Transverse colon (tissue), 4 donors: ENCODE results near the gene CDIP1. TPM values are rescaled to one million over a fixed set of nuclear protein-coding genes. Genes with fewer than 3 reads are reported as not detected.

Source experiments
- DNase-seq: peaks from one replicate; pipeline ENCODE4 v3.0.0-alpha.2; 2019
- H3K27ac ChIP-seq, 4 donors: fragments of 200-600 bp; sonication (generic); 2 replicates each; pipeline ENCODE4 v1.5.1; 2016 to 2018; ENCODE audit warnings: inconsistent platforms in 4 of 4
- H3K27me3 ChIP-seq: fragments of 200-600 bp; sonication (generic); 2 replicates; pipeline ENCODE4 v1.5.1; 2017; ENCODE audit warnings: inconsistent platforms
- H3K36me3 ChIP-seq, 4 donors: fragments of 200-600 bp; sonication (generic); 2 replicates each; pipeline ENCODE4 v1.5.1; 2017 to 2019; ENCODE audit warnings: inconsistent platforms in 4 of 4
- H3K4me1 ChIP-seq, 4 donors: fragments of 200-600 bp; sonication (generic); 2 replicates each; pipeline ENCODE4 v1.5.1; 2017 to 2020; ENCODE audit warnings: inconsistent platforms in 4 of 4
- H3K4me3 ChIP-seq, 4 donors: fragments of 200-600 bp; sonication (generic); 1 replicate in 1 of 4; 2 replicates in 3 of 4; pipeline versions ENCODE4 v1.5.1 to v1.6.1; 2017 to 2019; ENCODE audit warnings: inconsistent platforms in 4 of 4
- H3K9me3 ChIP-seq, 2 donors: fragments of 200-600 bp; sonication (generic); 2 replicates each; pipeline ENCODE4 v1.5.1; 2017 to 2019; ENCODE audit warnings: inconsistent platforms in 2 of 2
- EP300 ChIP-seq: sonication (generic); formaldehyde crosslinking; IDR thresholded peaks from one replicate; pipeline ENCODE4 v1.6.1; 2017; ENCODE audit warnings: antibody characterized with exemption, low read depth
- POLR2A ChIP-seq: fragments of 450-650 bp; IDR thresholded peaks from one replicate; pipeline ENCODE4 v1.6.1; 2016; ENCODE audit warnings: antibody characterized with exemption, mild to moderate bottlenecking, moderate library complexity
- POLR2AphosphoS5 ChIP-seq, 3 donors: sonication (generic); formaldehyde crosslinking; IDR thresholded peaks; one replicate each; pipeline ENCODE4 v1.6.1; 2016; ENCODE audit warnings: antibody characterized with exemption in 3 of 3
- WGBS, 2 donors: methylation state at CpG; one replicate each; pipeline ENCODE4 v1.1.5; 2018; ENCODE audit warnings: low coverage in 1 of 2; 5-methylcytosine and 5-hydroxymethylcytosine counted together
- in situ Hi-C, 4 donors: fragments of 200-750 bp; cut with MboI; loops; one replicate each; pipeline versions ENCODE4 v1.15.0 to v1.15.1; 2017; ENCODE audit warnings: low sequenced_read_pairs in 3 of 4, low pct_ligation_motif_present in 1 of 4, low pct_unique_long_range_greater_than_20kb in 1 of 4
- intact Hi-C: fragments of 100-400 bp; cut with DNase I; formaldehyde crosslinking; loops from one replicate; pipeline ENCODE4 v1.15.1; 2023; ENCODE audit warnings: low total_unique reads
- total RNA-seq, 4 donors: library from RNA; depleted of rRNA; stranded (reverse); fragments of >200 nt; gene quantifications; one replicate each; pipeline ENCODE4 v1.1.0, GENCODE V29; 2016
- TF ChIP-seq, protein P1 (sequence below), 5 experiments: fragments of 200-600 bp in 3 of 5; fragments of 450-650 bp in 2 of 5; sonication (generic) in 3 of 5; IDR thresholded peaks; 1 replicate in 2 of 5; 2 replicates in 3 of 5; pipeline ENCODE4 v1.5.1; 2016 to 2017; ENCODE audit warnings: antibody characterized with exemption in 5 of 5, inconsistent platforms in 3 of 5, mild to moderate bottlenecking in 2 of 5, moderate library complexity in 1 of 5

The CDIP1 gene
- total RNA-seq, 4 donors from 2014 or later = 8.8 to 29.5 (median 19.0) TPM

DNA sequence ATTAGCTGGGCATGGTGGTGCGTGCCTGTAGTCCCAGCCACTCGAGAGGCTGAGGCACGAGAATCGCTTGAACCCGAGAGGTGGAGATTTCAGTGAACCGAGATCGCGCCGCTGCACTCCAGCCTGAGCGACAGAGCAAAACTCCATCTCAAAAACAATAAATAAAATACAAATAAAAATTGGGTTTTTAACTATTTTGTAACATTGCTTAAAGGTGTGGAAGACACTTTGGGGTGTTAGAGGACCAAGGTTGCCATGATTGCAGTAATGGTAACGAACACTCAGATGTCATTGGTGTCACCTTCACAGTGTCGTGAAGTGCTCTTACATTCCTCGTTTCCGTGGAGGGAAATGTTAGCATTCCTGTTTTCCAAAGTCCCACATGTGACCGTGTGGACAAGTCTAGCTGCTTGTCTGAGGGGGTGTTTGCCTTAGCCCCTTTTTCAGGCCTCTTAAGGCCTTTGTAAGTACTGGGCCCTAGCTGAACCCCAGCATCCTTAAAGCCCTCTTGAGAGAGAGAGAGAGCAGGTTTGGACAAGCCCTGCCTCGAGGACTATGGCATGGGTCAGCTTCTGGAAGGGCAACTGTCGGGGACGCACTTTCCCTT, 26.2 kb upstream of the CDIP1 start:
- Histone ChIP-seq H3K36me3 (no peaks in the 10 kb centered on the region), H3K4me1 (no peaks in the 10 kb centered on the region), H3K9me3 (no peaks in the 10 kb centered on the region), H3K27ac (no peak overlapping the region), H3K27me3 (no peaks in the 10 kb centered on the region), H3K4me3 (no peak overlapping the region)
- 86 to 89% methylated on average over 13 to 18 of the region's 18 CpGs for WGBS, 2 donors
- intact Hi-C loops (no loop called here), in situ Hi-C loops (no loop called here)
- TF ChIP-seq POLR2AphosphoS5 (IDR thresholded peaks at IDR 0.05) (no peak), EP300 (no peak), POLR2A (no peak)
- TF ChIP-seq, protein P1, sequence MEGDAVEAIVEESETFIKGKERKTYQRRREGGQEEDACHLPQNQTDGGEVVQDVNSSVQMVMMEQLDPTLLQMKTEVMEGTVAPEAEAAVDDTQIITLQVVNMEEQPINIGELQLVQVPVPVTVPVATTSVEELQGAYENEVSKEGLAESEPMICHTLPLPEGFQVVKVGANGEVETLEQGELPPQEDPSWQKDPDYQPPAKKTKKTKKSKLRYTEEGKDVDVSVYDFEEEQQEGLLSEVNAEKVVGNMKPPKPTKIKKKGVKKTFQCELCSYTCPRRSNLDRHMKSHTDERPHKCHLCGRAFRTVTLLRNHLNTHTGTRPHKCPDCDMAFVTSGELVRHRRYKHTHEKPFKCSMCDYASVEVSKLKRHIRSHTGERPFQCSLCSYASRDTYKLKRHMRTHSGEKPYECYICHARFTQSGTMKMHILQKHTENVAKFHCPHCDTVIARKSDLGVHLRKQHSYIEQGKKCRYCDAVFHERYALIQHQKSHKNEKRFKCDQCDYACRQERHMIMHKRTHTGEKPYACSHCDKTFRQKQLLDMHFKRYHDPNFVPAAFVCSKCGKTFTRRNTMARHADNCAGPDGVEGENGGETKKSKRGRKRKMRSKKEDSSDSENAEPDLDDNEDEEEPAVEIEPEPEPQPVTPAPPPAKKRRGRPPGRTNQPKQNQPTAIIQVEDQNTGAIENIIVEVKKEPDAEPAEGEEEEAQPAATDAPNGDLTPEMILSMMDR (IDR thresholded peaks at IDR 0.05) = no peak
- no peak for DNase-seq

DNA sequence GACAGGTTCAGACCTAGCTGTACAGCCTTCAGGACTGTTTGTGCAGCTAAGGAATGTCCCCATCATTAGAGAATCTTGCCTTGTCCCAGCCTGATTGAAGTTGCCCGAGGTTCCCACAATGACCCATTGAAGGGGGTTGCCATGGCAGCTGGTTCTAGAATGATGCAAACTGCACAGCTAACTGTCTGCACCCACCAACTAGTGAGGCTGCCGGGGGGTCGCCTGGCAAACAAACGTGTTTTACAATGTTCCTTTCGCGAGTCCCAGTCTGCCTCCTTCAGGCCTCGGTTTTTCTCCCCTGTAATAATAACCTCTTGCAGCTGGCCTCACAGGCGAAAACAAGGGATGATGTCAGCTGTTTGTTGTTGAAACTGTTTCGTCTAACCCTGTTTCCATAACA, 23.0 kb upstream of the CDIP1 start:
- WGBS, 2 donors = 52 to 69% methylated on average over 3 to 9 of the region's 9 CpGs
- DNase-seq = no peak
- Histone ChIP-seq H3K4me1 (no peaks in the 10 kb centered on the region), H3K4me3 (no peak overlapping the region), H3K27ac (no peak overlapping the region), H3K9me3 (no peaks in the 10 kb centered on the region), H3K27me3 (no peaks in the 10 kb centered on the region), H3K36me3 (no peaks in the 10 kb centered on the region)
- intact Hi-C loops = no loop called here
- no peak for TF ChIP-seq POLR2AphosphoS5 (IDR thresholded peaks at IDR 0.05)
- TF ChIP-seq EP300 = no peak
- no peak for TF ChIP-seq POLR2A
- TF ChIP-seq, protein P1 (IDR thresholded peaks at IDR 0.05) = no peak
- in situ Hi-C loops = no loop called here

DNA sequence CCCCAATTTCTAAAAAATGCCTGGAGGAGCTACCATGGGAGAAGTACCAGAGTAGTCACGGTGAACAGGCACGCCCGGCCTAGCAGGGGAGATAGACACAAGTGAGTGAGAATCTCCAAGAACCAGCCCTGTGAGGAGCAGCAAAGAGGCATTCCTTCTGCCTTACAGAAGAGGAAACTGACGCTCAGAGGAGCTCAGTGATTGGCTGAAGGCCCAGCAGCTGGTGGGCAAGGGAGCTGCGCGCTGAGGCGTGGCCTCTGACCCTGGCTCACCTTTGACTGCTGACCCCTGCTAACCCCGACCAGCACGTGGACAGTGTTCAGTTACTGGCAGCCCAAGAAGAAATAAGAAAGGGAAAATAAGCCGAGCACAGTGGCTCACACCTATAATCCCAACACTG, 19.4 kb upstream of the CDIP1 start:
- intact Hi-C loops (no loop called here), in situ Hi-C loops (no loop called here)
- H3K36me3 ChIP-seq = no peaks in the 10 kb centered on the region
- H3K27me3 ChIP-seq = no peaks in the 10 kb centered on the region
- no peaks in the 10 kb centered on the region for H3K9me3 ChIP-seq
- 79% methylated on average over 10 of the region's 10 CpGs; no CpG with 5 or more reads in 1 of the 2 donors for WGBS, 2 donors
- no peak overlapping the region for H3K4me3 ChIP-seq
- TF ChIP-seq POLR2A (no peak), EP300 (no peak), POLR2AphosphoS5 (IDR thresholded peaks at IDR 0.05) (no peak)
- TF ChIP-seq, protein P1 (IDR thresholded peaks at IDR 0.05) = no peak
- H3K27ac ChIP-seq = no peak overlapping the region
- H3K4me1 ChIP-seq = no peaks in the 10 kb centered on the region
- DNase-seq = no peak

DNA sequence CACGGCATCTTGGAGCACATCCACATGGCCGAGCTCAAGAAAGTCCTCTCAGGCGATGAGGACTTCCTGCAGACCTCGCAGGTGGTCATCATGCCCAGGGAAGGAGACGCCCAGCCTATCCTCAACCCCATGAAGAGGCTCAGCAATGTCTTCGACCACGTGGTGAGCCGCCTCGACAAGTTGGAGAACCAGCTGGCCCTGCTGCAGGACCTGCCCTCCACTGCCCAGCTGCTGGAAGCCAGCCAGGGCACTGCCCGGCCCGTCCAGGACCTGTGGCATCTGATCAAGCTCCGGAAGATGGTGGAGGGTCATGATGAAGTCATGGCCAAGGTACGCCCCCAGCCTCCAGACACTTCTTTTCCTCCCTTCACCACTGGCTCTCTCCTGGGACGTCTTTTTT, 18.0 kb upstream of the CDIP1 start:
- no peak for DNase-seq
- Histone ChIP-seq H3K9me3 (no peaks in the 10 kb centered on the region), H3K27ac (no peak overlapping the region), H3K27me3 (no peaks in the 10 kb centered on the region), H3K4me1 (no peaks in the 10 kb centered on the region), H3K4me3 (no peak overlapping the region), H3K36me3 (no peaks in the 10 kb centered on the region)
- no peak for TF ChIP-seq POLR2AphosphoS5 (IDR thresholded peaks at IDR 0.05)
- no peak for TF ChIP-seq POLR2A
- TF ChIP-seq, protein P1 (IDR thresholded peaks at IDR 0.05) = no peak
- no peak for TF ChIP-seq EP300
- WGBS, 2 donors = 60 to 89% methylated on average over 2 to 14 of the region's 14 CpGs
- in situ Hi-C loops (no loop called here), intact Hi-C loops (no loop called here)
